IPS DF 6.9 (cell line): ENCODE data around the gene MLN.

Experiments
- DNase-seq: peaks from one replicate; pipeline ENCODE4 v3.0.0-alpha.2; 2013; ENCODE audit warnings: low read depth, low spot score
- H3K27ac ChIP-seq: one replicate; pipeline ENCODE4 v1.5.1; 2013; ENCODE audit warnings: low read length, control low read depth
- H3K27me3 ChIP-seq: 2 replicates; pipeline ENCODE4 v1.6.1; 2013; ENCODE audit warnings: mild to moderate bottlenecking, low read length; ENCODE audit not compliant: control insufficient read depth, insufficient read depth
- H3K36me3 ChIP-seq: 2 replicates; pipeline ENCODE4 v1.6.1; 2013; ENCODE audit warnings: low read length; ENCODE audit not compliant: control insufficient read depth, insufficient read depth
- H3K4me1 ChIP-seq: 2 replicates; pipeline ENCODE4 v1.6.1; 2013; ENCODE audit warnings: low read length; ENCODE audit not compliant: control insufficient read depth, insufficient read depth
- H3K4me3 ChIP-seq: 2 replicates; pipeline ENCODE4 v1.5.1; 2013; ENCODE audit warnings: mild to moderate bottlenecking, low read length
- H3K9me3 ChIP-seq: 2 replicates; pipeline ENCODE4 v1.6.1; 2013; ENCODE audit warnings: low read length, inconsistent platforms; ENCODE audit not compliant: control insufficient read depth, insufficient read depth
- WGBS: extraction: QIAGEN DNeasy Blood & Tissue Kit; methylation state at CpG from one replicate; pipeline ENCODE4 v1.1.7; 2013; ENCODE audit warnings: mixed read lengths, missing lambda C conversion rate; ENCODE audit not compliant: insufficient read length, insufficient coverage; 5-methylcytosine and 5-hydroxymethylcytosine counted together

MLN gene

GRCh38 chr6:33824461-33825154, 20.8 kb upstream of the MLN start:
- WGBS = no CpG with 5 or more reads among the region's 15 CpGs
- Histone ChIP-seq H3K27me3 (no peaks in the 10 kb centered on the region), H3K4me3 (no peak overlapping the region), H3K27ac (no peak overlapping the region), H3K36me3 (no peaks in the 10 kb centered on the region), H3K9me3 (no peaks in the 10 kb centered on the region), H3K4me1 (peaks cover 2% of the 10 kb centered on the region; the same call in 1 of the 2 replicates)
- DNase-seq = no peak

- Histone ChIP-seq H3K27me3 (no peaks in the 10 kb centered on the region), H3K36me3 (no peaks in the 10 kb centered on the region), H3K27ac (no peak overlapping the region), H3K9me3 (no peaks in the 10 kb centered on the region), H3K4me3 (no peak overlapping the region), H3K4me1 (peaks cover 2% of the 10 kb centered on the region; the same call in 1 of the 2 replicates)
- no CpG with 5 or more reads among the region's 2 CpGs for WGBS
- DNase-seq = no peak
Observed at GRCh38 chr6:33823806-33824205, 20.0 kb upstream of the MLN start.

- DNase-seq = peak; percentile 57
- Histone ChIP-seq H3K9me3 (no peaks in the 10 kb centered on the region), H3K27me3 (no peaks in the 10 kb centered on the region), H3K4me3 (no peak overlapping the region), H3K4me1 (no peaks in the 10 kb centered on the region; the same call in 1 of the 2 replicates), H3K36me3 (no peaks in the 10 kb centered on the region), H3K27ac (no peak overlapping the region)
- WGBS = no CpG with 5 or more reads among the region's 10 CpGs
Observed at GRCh38 chr6:33822575-33823395, 19.0 kb upstream of the MLN start.

- H3K4me3 ChIP-seq = no peak overlapping the region
- H3K9me3 ChIP-seq = no peaks in the 10 kb centered on the region
- no peaks in the 10 kb centered on the region; the same call in 1 of the 2 replicates for H3K4me1 ChIP-seq
- no peak for DNase-seq
- H3K36me3 ChIP-seq = no peaks in the 10 kb centered on the region
- H3K27me3 ChIP-seq = no peaks in the 10 kb centered on the region
- 100% methylated on average over 1 of the region's 7 CpGs for WGBS
- no peak overlapping the region for H3K27ac ChIP-seq
Observed at GRCh38 chr6:33820784-33821520, 17.1 kb upstream of the MLN start.

- DNase-seq = no peak
- no CpG with 5 or more reads among the region's 10 CpGs for WGBS
- no peaks in the 10 kb centered on the region for H3K27me3 ChIP-seq
- H3K4me1 ChIP-seq = no peaks in the 10 kb centered on the region; the same call in 1 of the 2 replicates
- no peak overlapping the region for H3K4me3 ChIP-seq
- no peak overlapping the region for H3K27ac ChIP-seq
- no peaks in the 10 kb centered on the region for H3K36me3 ChIP-seq
- H3K9me3 ChIP-seq = no peaks in the 10 kb centered on the region
Observed at GRCh38 chr6:33820243-33820642, 16.4 kb upstream of the MLN start.

GRCh38 chr6:33819021-33819420, 15.2 kb upstream of the MLN start:
- peaks cover 2% of the 10 kb centered on the region for H3K4me1 ChIP-seq
- no peaks in the 10 kb centered on the region for H3K36me3 ChIP-seq
- WGBS = no CpG with 5 or more reads among the region's 4 CpGs
- no peaks in the 10 kb centered on the region for H3K9me3 ChIP-seq
- DNase-seq = no peak
- H3K27me3 ChIP-seq = no peaks in the 10 kb centered on the region
- no peak overlapping the region for H3K27ac ChIP-seq
- H3K4me3 ChIP-seq = no peak overlapping the region

GRCh38 chr6:33818293-33818692, 14.5 kb upstream of the MLN start:
- Histone ChIP-seq H3K4me1 (peaks cover 5% of the 10 kb centered on the region), H3K9me3 (no peaks in the 10 kb centered on the region), H3K27me3 (no peaks in the 10 kb centered on the region), H3K4me3 (no peak overlapping the region), H3K36me3 (no peaks in the 10 kb centered on the region), H3K27ac (no peak overlapping the region)
- no CpG with 5 or more reads among the region's 3 CpGs for WGBS
- no peak for DNase-seq

GRCh38 chr6:33817489-33817888, 13.7 kb upstream of the MLN start:
- Histone ChIP-seq H3K27ac (no peak overlapping the region), H3K4me1 (peaks cover 8% of the 10 kb centered on the region), H3K36me3 (no peaks in the 10 kb centered on the region), H3K9me3 (no peaks in the 10 kb centered on the region), H3K27me3 (no peaks in the 10 kb centered on the region), H3K4me3 (no peak overlapping the region)
- DNase-seq = no peak
- WGBS = no CpG with 5 or more reads among the region's 5 CpGs

GRCh38 chr6:33816911-33817310, 13.1 kb upstream of the MLN start:
- no CpG with 5 or more reads among the region's 8 CpGs for WGBS
- Histone ChIP-seq H3K36me3 (no peaks in the 10 kb centered on the region), H3K27me3 (no peaks in the 10 kb centered on the region), H3K4me3 (no peak overlapping the region), H3K4me1 (peaks cover 13% of the 10 kb centered on the region), H3K9me3 (no peaks in the 10 kb centered on the region), H3K27ac (no peak overlapping the region)
- DNase-seq = no peak

GRCh38 chr6:33815854-33816253, 12.1 kb upstream of the MLN start:
- WGBS = no CpG with 5 or more reads among the region's 1 CpG
- no peak for DNase-seq
- H3K27me3 ChIP-seq = no peaks in the 10 kb centered on the region
- H3K4me3 ChIP-seq = no peak overlapping the region
- H3K36me3 ChIP-seq = no peaks in the 10 kb centered on the region
- H3K27ac ChIP-seq = no peak overlapping the region
- peaks cover 16% of the 10 kb centered on the region for H3K4me1 ChIP-seq
- no peaks in the 10 kb centered on the region for H3K9me3 ChIP-seq
